SU-DHL-6 (cell line): ENCODE measurements around the gene LIPT2.

ENCODE experiments used
- CTCF ChIP-seq: fragments of 200-600 bp; sonication (generic); IDR thresholded peaks from one replicate; pipeline ENCODE4 v1.5.1; 2017; ENCODE audit warnings: antibody characterized with exemption, mild to moderate bottlenecking, low read length, moderate library complexity; ENCODE audit not compliant: insufficient read depth, poor library complexity, severe bottlenecking
- EZH2phosphoT487 ChIP-seq: fragments of 200-600 bp; sonication (generic), shearing (Covaris generic); conservative IDR thresholded peaks from 2 replicates; pipeline ENCODE4 v1.6.1; 2018; ENCODE audit warnings: mild to moderate bottlenecking, antibody characterized with exemption, low read length, moderate library complexity, mixed read lengths

GRCh38 chr11:74506823-74507222, 13.3 kb upstream of the LIPT2 start:
- TF ChIP-seq CTCF = no peak
- no peak for TF ChIP-seq EZH2phosphoT487
